GM18867 (cell line): ENCODE data around the gene GDF15.

ENCODE experiments used
- ATAC-seq: cut with Tn5 transposase; IDR thresholded peaks from one replicate; pipeline ENCODE4 v1.9.1; 2021; ENCODE audit warnings: mild to moderate bottlenecking, moderate library complexity; ENCODE audit not compliant: unreplicated experiment

GDF15 gene

GRCh38 chr19:18428787-18429674 is 43.1 kb downstream of the GDF15 start:
- peak; percentile 60 for ATAC-seq

- no peak for ATAC-seq
Measured at GRCh38 chr19:18429717-18430416, 43.9 kb downstream of the GDF15 start.

- ATAC-seq: no peak
Measured at GRCh38 chr19:18430417-18431144, 44.6 kb downstream of the GDF15 start.

GRCh38 chr19:18431351-18432197 is 45.6 kb downstream of the GDF15 start:
- no peak for ATAC-seq

- no peak for ATAC-seq
Measured at GRCh38 chr19:18432275-18433014, 46.5 kb downstream of the GDF15 start.

- ATAC-seq: no peak
Measured at GRCh38 chr19:18433015-18433691, 47.2 kb downstream of the GDF15 start.

- ATAC-seq: no peak
Measured at GRCh38 chr19:18433735-18434398, 47.9 kb downstream of the GDF15 start.

GRCh38 chr19:18434411-18435175 is 48.6 kb downstream of the GDF15 start:
- ATAC-seq: no peak

GRCh38 chr19:18435178-18435841 is 49.4 kb downstream of the GDF15 start:
- ATAC-seq: no peak

GRCh38 chr19:18435842-18436670 is 50.1 kb downstream of the GDF15 start:
- no peak for ATAC-seq

GRCh38 chr19:18436671-18437490 is 50.9 kb downstream of the GDF15 start:
- peak; percentile 37 for ATAC-seq

GRCh38 chr19:18437491-18438330 is 51.8 kb downstream of the GDF15 start, which contains the start of gene ISYNA1:
TSS of gene ISYNA1 (minus strand) at chr19:18438133. CDS start at chr19:18437979, 154 bp downstream.
- no peak for ATAC-seq

GRCh38 chr19:18438331-18439024 is 52.5 kb downstream of the GDF15 start:
- no peak for ATAC-seq
